GM12801 (cell line): ENCODE measurements around the gene NOL4L.

Experiments used
- CTCF ChIP-seq: IDR thresholded peaks from one replicate; pipeline ENCODE4 v1.5.1; 2011; ENCODE audit warnings: control low read depth; ENCODE audit not compliant: insufficient read length; ENCODE audit errors: extremely low read depth

NOL4L gene

GRCh38 chr20:32522526-32522775 lies 62.7 kb downstream of the NOL4L start:
- TF ChIP-seq CTCF: no peak

- TF ChIP-seq CTCF: no peak
Observed at GRCh38 chr20:32521780-32522525, 63.2 kb downstream of the NOL4L start.

- no peak for TF ChIP-seq CTCF
Observed at GRCh38 chr20:32520927-32521203, 64.3 kb downstream of the NOL4L start.

- no peak for TF ChIP-seq CTCF
Observed at GRCh38 chr20:32519381-32519730, 65.8 kb downstream of the NOL4L start.

- TF ChIP-seq CTCF: no peak
Observed at GRCh38 chr20:32518593-32519380, 66.3 kb downstream of the NOL4L start.

GRCh38 chr20:32517914-32518592 lies 67.1 kb downstream of the NOL4L start:
- no peak for TF ChIP-seq CTCF

GRCh38 chr20:32517518-32517873 lies 67.6 kb downstream of the NOL4L start:
- no peak for TF ChIP-seq CTCF
